PFSK-1 (cell line): ENCODE measurements around the gene TFEB.

Experiments
- FOXP2 ChIP-seq: optimal IDR thresholded peaks from 2 replicates; pipeline ENCODE3; 2011; ENCODE audit warnings: borderline replicate concordance, control low read depth, inconsistent platforms; ENCODE audit not compliant: insufficient read depth; ENCODE audit errors: extremely low read length, extremely low read depth
- POLR2AphosphoS5 ChIP-seq: IDR thresholded peaks from 2 replicates; pipeline ENCODE4 v1.6.1; 2012; ENCODE audit warnings: low read depth, mild to moderate bottlenecking, control low read depth, low read length, moderate library complexity
- SIN3A ChIP-seq: IDR thresholded peaks from 2 replicates; pipeline ENCODE4 v1.6.1; 2012; ENCODE audit warnings: mild to moderate bottlenecking, low read length, moderate library complexity, borderline replicate concordance; ENCODE audit not compliant: insufficient read depth
- TAF1 ChIP-seq: IDR thresholded peaks from 2 replicates; pipeline ENCODE4 v1.6.1; 2012; ENCODE audit warnings: low read length, control low read depth, borderline replicate concordance; ENCODE audit not compliant: insufficient read depth
- TF ChIP-seq, protein P1 (sequence below), 2 experiments: IDR thresholded peaks; 2 replicates each; pipeline versions ENCODE4 v1.6.1 to v1.8.0; 2011 to 2012; ENCODE audit warnings: low read depth in 2 of 2, low read length in 2 of 2, control low read depth in 1 of 2, inconsistent platforms in 1 of 2, mild to moderate bottlenecking in 1 of 2, moderate library complexity in 1 of 2; ENCODE audit not compliant: insufficient read depth in 1 of 2

TFEB gene

GRCh38 chr6:41759106-41759904, 23.9 kb upstream of the TFEB start:
- no peak for TF ChIP-seq POLR2AphosphoS5
- no peak for TF ChIP-seq SIN3A
- no peak for TF ChIP-seq FOXP2
- TF ChIP-seq, protein P1, sequence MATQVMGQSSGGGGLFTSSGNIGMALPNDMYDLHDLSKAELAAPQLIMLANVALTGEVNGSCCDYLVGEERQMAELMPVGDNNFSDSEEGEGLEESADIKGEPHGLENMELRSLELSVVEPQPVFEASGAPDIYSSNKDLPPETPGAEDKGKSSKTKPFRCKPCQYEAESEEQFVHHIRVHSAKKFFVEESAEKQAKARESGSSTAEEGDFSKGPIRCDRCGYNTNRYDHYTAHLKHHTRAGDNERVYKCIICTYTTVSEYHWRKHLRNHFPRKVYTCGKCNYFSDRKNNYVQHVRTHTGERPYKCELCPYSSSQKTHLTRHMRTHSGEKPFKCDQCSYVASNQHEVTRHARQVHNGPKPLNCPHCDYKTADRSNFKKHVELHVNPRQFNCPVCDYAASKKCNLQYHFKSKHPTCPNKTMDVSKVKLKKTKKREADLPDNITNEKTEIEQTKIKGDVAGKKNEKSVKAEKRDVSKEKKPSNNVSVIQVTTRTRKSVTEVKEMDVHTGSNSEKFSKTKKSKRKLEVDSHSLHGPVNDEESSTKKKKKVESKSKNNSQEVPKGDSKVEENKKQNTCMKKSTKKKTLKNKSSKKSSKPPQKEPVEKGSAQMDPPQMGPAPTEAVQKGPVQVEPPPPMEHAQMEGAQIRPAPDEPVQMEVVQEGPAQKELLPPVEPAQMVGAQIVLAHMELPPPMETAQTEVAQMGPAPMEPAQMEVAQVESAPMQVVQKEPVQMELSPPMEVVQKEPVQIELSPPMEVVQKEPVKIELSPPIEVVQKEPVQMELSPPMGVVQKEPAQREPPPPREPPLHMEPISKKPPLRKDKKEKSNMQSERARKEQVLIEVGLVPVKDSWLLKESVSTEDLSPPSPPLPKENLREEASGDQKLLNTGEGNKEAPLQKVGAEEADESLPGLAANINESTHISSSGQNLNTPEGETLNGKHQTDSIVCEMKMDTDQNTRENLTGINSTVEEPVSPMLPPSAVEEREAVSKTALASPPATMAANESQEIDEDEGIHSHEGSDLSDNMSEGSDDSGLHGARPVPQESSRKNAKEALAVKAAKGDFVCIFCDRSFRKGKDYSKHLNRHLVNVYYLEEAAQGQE (IDR thresholded peaks at IDR 0.05; ENCODE audit: insufficient read depth in 1 of 2, low read depth in 2 of 2, low read length in 2 of 2): no peak
- TF ChIP-seq TAF1: no peak

- TF ChIP-seq POLR2AphosphoS5 (no peak), SIN3A (no peak), FOXP2 (no peak), TAF1 (no peak)
- TF ChIP-seq, protein P1 (IDR thresholded peaks at IDR 0.05; ENCODE audit: insufficient read depth in 1 of 2, low read depth in 2 of 2, low read length in 2 of 2): no peak
Observed at GRCh38 chr6:41758641-41759035, 23.2 kb upstream of the TFEB start.

GRCh38 chr6:41757931-41758640, 22.7 kb upstream of the TFEB start:
- no peak for TF ChIP-seq SIN3A
- no peak for TF ChIP-seq FOXP2

DNA sequence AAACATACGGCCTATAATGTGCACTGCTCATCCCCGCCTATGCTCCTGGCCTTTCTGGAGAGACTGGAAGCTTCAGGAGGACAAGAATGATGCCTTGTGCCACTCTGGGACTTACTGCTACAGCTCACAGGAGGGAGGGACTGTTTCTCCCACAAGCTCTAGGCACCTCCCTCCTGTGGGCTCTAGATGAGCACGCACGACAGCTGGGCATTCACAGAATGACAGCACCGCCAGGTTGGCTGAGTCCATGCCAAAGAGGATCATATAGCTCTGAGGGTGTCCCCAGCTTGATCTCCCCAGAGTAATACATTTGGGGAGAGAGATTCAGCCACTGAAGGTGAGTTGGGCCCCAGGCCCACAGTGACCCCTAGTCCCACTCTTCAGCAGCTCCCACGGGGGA, 21.9 kb upstream of the TFEB start:
- TF ChIP-seq, protein P1 (IDR thresholded peaks at IDR 0.05; ENCODE audit: insufficient read depth in 1 of 2, low read depth in 2 of 2, low read length in 2 of 2): no peak
- no peak for TF ChIP-seq POLR2AphosphoS5
- TF ChIP-seq SIN3A: no peak
- TF ChIP-seq FOXP2: no peak
- no peak for TF ChIP-seq TAF1

DNA sequence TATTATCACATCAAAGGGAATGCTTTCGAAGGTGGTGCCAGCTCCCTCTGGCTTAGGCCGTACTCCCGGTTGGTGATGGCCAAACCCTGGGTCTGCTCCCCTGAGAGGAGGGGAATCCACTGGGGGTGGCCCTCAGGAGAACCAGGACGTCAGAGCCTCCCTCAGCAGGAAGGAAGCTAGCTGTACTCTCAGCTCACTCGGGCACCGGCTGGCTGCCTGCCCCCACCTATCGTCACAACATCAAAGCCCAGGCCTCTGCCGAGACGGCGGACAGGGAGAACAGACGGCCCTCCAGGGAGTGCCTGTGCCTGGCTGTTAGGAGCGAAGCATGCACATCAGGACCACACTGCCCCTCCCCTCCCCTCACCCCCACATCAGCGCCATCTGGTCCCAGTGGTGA, 20.9 kb upstream of the TFEB start:
- no peak for TF ChIP-seq POLR2AphosphoS5
- no peak for TF ChIP-seq TAF1
- TF ChIP-seq SIN3A: no peak
- TF ChIP-seq, protein P1 (IDR thresholded peaks at IDR 0.05; ENCODE audit: insufficient read depth in 1 of 2, low read depth in 2 of 2, low read length in 2 of 2): no peak
- no peak for TF ChIP-seq FOXP2
